Measurements from ENCODE around the gene SURF1. TPM values are rescaled to one million over a fixed set of nuclear protein-coding genes. Genes with fewer than 3 reads are reported as not detected.

The SURF1 gene
- total and polyA plus RNA-seq, 2 donors (not counting 1 experiment from before 2014, with no cell fraction given), result 44.1 to 54.5 TPM

- Histone ChIP-seq H4K20me1 (ENCODE audit: control insufficient read depth, insufficient read depth, low read length, poor library complexity, severe bottlenecking) (peaks cover 83% of the 10 kb centered on the region), H3K79me2 (ENCODE audit: control insufficient read depth, insufficient read depth, low read length) (peaks cover 87% of the 10 kb centered on the region), H3K4me2 (replicated peaks; ENCODE audit: low read depth, low read length, poor library complexity, severe bottlenecking) (peak overlapping the region; percentile 41), H3K4me1 (ENCODE audit: control insufficient read depth in 2 of 2, insufficient read depth in 2 of 2, low read length in 2 of 2) (peaks cover 37 to 59% of the 10 kb centered on the region in 2 donors), H3K4me3 (ENCODE audit: control extremely low read depth in 1 of 5, extremely low read depth in 1 of 5, insufficient read depth in 1 of 5, low read depth in 2 of 5, low read length in 4 of 5) (no peak overlapping the region), H3K27me3 (replicated peaks in 1 of 4; ENCODE audit: control extremely low read depth in 1 of 4, control insufficient read depth in 3 of 4, insufficient read depth in 4 of 4, low read length in 3 of 4) (no peaks in the 10 kb centered on the region), H3K36me3 (replicated peaks in 1 of 2; ENCODE audit: control extremely low read depth in 1 of 2, control insufficient read depth in 1 of 2, extremely low read depth in 1 of 2, insufficient read depth in 2 of 2, low read length in 1 of 2) (peaks cover 0 to 33% of the 10 kb centered on the region in 2 experiments), H3K9me3 (ENCODE audit: control extremely low read depth in 1 of 3, control insufficient read depth in 2 of 3, insufficient read depth in 1 of 3, low read length in 2 of 3) (no peaks in the 10 kb centered on the region), H2AFZ (ENCODE audit: insufficient read depth, low read depth, low read length, poor library complexity, severe bottlenecking) (no peak overlapping the region), H3K9ac (ENCODE audit: low read length) (no peak overlapping the region), H3K27ac (ENCODE audit: low read length in 2 of 2) (no peak overlapping the region)
- Mint-ChIP-seq H3K9me3 (ENCODE audit: insufficient read depth) (no peaks in the 10 kb centered on the region), H3K27me3 (no peaks in the 10 kb centered on the region), H3K4me1 (peaks cover 57% of the 10 kb centered on the region), H3K27ac (no peak overlapping the region), H3K4me3 (peak overlapping the region; percentile 7)
- WGBS (ENCODE audit: insufficient coverage), result 81% methylated on average over 6 of the region's 7 CpGs
- ChIA-PET POLR2A (no interaction called here), CTCF (interaction anchor here (0.9 to 2.5 kb wide), 2 partner anchors 15 to 24 kb away, joined by 3 to 11 read pairs; partner anchors contain the start of genes RPL7A, SURF1 and SURF2)
- ATAC-seq (ENCODE audit: low read depth) (no peak), DNase-seq (no peak)
- intact Hi-C loops (cut with micrococcal nuclease), result no loop called here
- TF ChIP-seq CTCF (IDR thresholded peaks at IDR 0.05) (no peak), EZH2 (IDR thresholded peaks at IDR 0.05; ENCODE audit: borderline replicate concordance, insufficient read depth, low read depth, low read length, poor library complexity, severe bottlenecking) (no peak)
These were observed 15.9 kb upstream of the SURF1 start for GRCh38 chr9:133372144-133372543.

DNA sequence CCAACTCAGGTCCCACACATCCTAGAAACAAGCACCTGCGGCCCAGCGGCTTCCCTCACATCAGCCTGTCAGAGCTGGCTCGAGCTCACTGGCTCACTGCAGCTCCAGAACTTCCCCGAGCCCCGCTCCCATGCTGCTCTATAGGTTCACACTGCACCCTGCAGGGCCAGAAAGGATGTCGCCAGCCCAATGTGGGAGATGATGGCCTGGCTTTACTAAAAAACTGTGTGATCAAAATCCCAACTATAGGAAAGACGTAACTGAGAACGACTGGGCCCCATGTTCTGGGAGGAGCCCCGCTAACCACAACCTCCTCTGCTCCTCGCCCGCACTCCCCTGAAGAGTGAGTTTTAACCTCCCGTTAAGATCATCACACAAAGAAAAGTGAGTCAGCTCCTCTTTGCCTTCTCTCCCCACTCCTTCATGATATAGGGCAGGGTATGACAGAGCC lies 15.0 kb upstream of the SURF1 start:
- H3K9me3 Mint-ChIP-seq (ENCODE audit: insufficient read depth), result no peaks in the 10 kb centered on the region
- H3K36me3 ChIP-seq (replicated peaks in 1 of 2; ENCODE audit: control extremely low read depth in 1 of 2, control insufficient read depth in 1 of 2, extremely low read depth in 1 of 2, insufficient read depth in 2 of 2, low read length in 1 of 2), result peaks cover 0 to 42% of the 10 kb centered on the region in 2 experiments
- H3K9me3 ChIP-seq (ENCODE audit: control extremely low read depth in 1 of 3, control insufficient read depth in 2 of 3, insufficient read depth in 1 of 3, low read length in 2 of 3), result no peaks in the 10 kb centered on the region
- peak overlapping the region; percentile 41 for H3K4me2 ChIP-seq (replicated peaks; ENCODE audit: low read depth, low read length, poor library complexity, severe bottlenecking)
- H3K27ac ChIP-seq (ENCODE audit: low read length in 2 of 2), result peak overlapping the region; percentile 5 to 51
- H3K9ac ChIP-seq (ENCODE audit: low read length), result peak overlapping the region; percentile 11
- H3K4me1 ChIP-seq (ENCODE audit: control insufficient read depth in 2 of 2, insufficient read depth in 2 of 2, low read length in 2 of 2), result peaks cover 33 to 52% of the 10 kb centered on the region in 2 donors
- H2AFZ ChIP-seq (ENCODE audit: insufficient read depth, low read depth, low read length, poor library complexity, severe bottlenecking), result no peak overlapping the region
- ChIA-PET CTCF (interaction anchor here (1.0 to 2.5 kb wide), 3 partner anchors 15 to 185 kb away, joined by 3 to 11 read pairs (median 7); partner anchors contain the start of genes SURF1 and SURF2), POLR2A (no interaction called here)
- WGBS (ENCODE audit: insufficient coverage), result 37% methylated on average over 11 of the region's 12 CpGs
- intact Hi-C loops (cut with micrococcal nuclease), result no loop called here
- peaks cover 96% of the 10 kb centered on the region for H3K79me2 ChIP-seq (ENCODE audit: control insufficient read depth, insufficient read depth, low read length)
- peaks cover 57% of the 10 kb centered on the region for H3K4me1 Mint-ChIP-seq
- peak overlapping the region; percentile 0 for H3K27ac Mint-ChIP-seq
- ATAC-seq (ENCODE audit: low read depth), result no peak
- H3K27me3 ChIP-seq (replicated peaks in 1 of 4; ENCODE audit: control extremely low read depth in 1 of 4, control insufficient read depth in 3 of 4, insufficient read depth in 4 of 4, low read length in 3 of 4), result no peaks in the 10 kb centered on the region
- no peak for TF ChIP-seq EZH2 (IDR thresholded peaks at IDR 0.05; ENCODE audit: borderline replicate concordance, insufficient read depth, low read depth, low read length, poor library complexity, severe bottlenecking)
- TF ChIP-seq CTCF (IDR thresholded peaks at IDR 0.05), result no peak
- DNase-seq, result no peak
- no peaks in the 10 kb centered on the region for H3K27me3 Mint-ChIP-seq
- peaks cover 92% of the 10 kb centered on the region for H4K20me1 ChIP-seq (ENCODE audit: control insufficient read depth, insufficient read depth, low read length, poor library complexity, severe bottlenecking)
- H3K4me3 ChIP-seq (ENCODE audit: control extremely low read depth in 1 of 5, extremely low read depth in 1 of 5, insufficient read depth in 1 of 5, low read depth in 2 of 5, low read length in 4 of 5), result no peak overlapping the region
- H3K4me3 Mint-ChIP-seq, result peak overlapping the region; percentile 18

All from B cell (primary cell).